HepG2 (cell line): ENCODE measurements around the gene TPST1. TPM values are rescaled to one million over a fixed set of nuclear protein-coding genes. Genes with fewer than 3 reads are reported as not detected.

Experiments
- ATAC-seq: fragments of 200-7000 bp; cut with Tn5 transposase; 3 replicates; pipeline ENCODE4 v1.9.1; 2020; ENCODE audit warnings: mild to moderate bottlenecking, moderate library complexity
- BruUV-seq: library from RNA; stranded (reverse); fragments of 400-500 nt; replicated peaks from 2 replicates; lab custom pipeline; 2021; lab: Mats Ljungman, UMichigan
- CTCF ChIA-PET: fragments of 300-600 bp; formaldehyde crosslinking; extraction: SDS; loops from one replicate; lab custom pipeline; 2021; ENCODE audit warnings: low total read pairs, inconsistent platforms, low intra/inter-chr PET ratio; lab: Yijun Ruan, JAX
- POLR2A ChIA-PET: fragments of 350-600 bp; sonication (Branson Sonifier 250); formaldehyde crosslinking; loops from one replicate; lab custom pipeline; 2020; ENCODE audit warnings: antibody characterized with exemption, inconsistent platforms; lab: Yijun Ruan, JAX
- DNase-seq: peaks from one replicate; pipeline ENCODE4 v3.0.0-alpha.2; 2015; ENCODE audit warnings: low spot score
- FAIRE-seq: peaks from 3 replicates; lab custom pipeline; 2011; peaks lifted over from hg19 to GRCh38; lab: Jason Lieb, UNC
- H2AFZ ChIP-seq: one replicate; pipeline ENCODE4 v1.6.1; 2011; ENCODE audit warnings: low read length, inconsistent platforms
- H3K27ac ChIP-seq: fragments of 300-600 bp; 3 replicates; pipeline ENCODE4 v1.8.0; 2011; ENCODE audit warnings: mixed run types, mild to moderate bottlenecking, mixed read lengths, low read length, inconsistent platforms; ENCODE audit not compliant: insufficient read depth; ENCODE audit errors: extremely low read length
- H3K27me3 ChIP-seq, 2 experiments: fragments of 200-600 bp in 1 of 2; 2 replicates in 1 of 2; 3 replicates in 1 of 2; pipeline versions ENCODE4 v1.6.0 to v1.8.0; 2011; ENCODE audit warnings: low read length in 2 of 2, mild to moderate bottlenecking in 2 of 2, moderate library complexity in 2 of 2, inconsistent platforms in 1 of 2; ENCODE audit not compliant: insufficient read depth in 2 of 2, control insufficient read depth in 1 of 2
- H3K36me3 ChIP-seq, 2 experiments: fragments of 200-600 bp in 1 of 2; replicated peaks in 1 of 2; 2 replicates in 1 of 2; 3 replicates in 1 of 2; pipeline versions ENCODE4 v1.5.1 to v1.8.0; 2011; ENCODE audit warnings: low read length in 2 of 2, inconsistent platforms in 1 of 2; ENCODE audit not compliant: insufficient read depth in 2 of 2, control insufficient read depth in 1 of 2
- H3K4me1 ChIP-seq: 2 replicates; pipeline ENCODE4 v1.5.1; 2012; ENCODE audit warnings: low read length, inconsistent platforms; ENCODE audit not compliant: insufficient read depth
- H3K4me2 ChIP-seq: 2 replicates; pipeline ENCODE4 v1.6.0; 2011; ENCODE audit warnings: low read depth, low read length, inconsistent platforms
- H3K4me3 ChIP-seq, 3 experiments: fragments of 200-600 bp in 1 of 3; sonication (generic), shearing (Covaris generic) in 1 of 3; replicated peaks in 1 of 3; 2 replicates each; pipeline ENCODE4 v1.5.1; 2011 to 2016; ENCODE audit warnings: low read length in 3 of 3, inconsistent platforms in 2 of 3, low read depth in 2 of 3, mild to moderate bottlenecking in 2 of 3, control low read depth in 1 of 3, mixed read lengths in 1 of 3; ENCODE audit not compliant: insufficient read depth in 1 of 3
- H3K79me2 ChIP-seq: one replicate; pipeline ENCODE4 v1.6.1; 2011; ENCODE audit warnings: low read length, inconsistent platforms; ENCODE audit not compliant: insufficient read depth
- H3K9ac ChIP-seq: 2 replicates; pipeline ENCODE4 v1.6.0; 2011; ENCODE audit warnings: mild to moderate bottlenecking, low read depth, low read length, inconsistent platforms; ENCODE audit not compliant: insufficient read depth
- H3K9me3 ChIP-seq: 2 replicates; pipeline ENCODE4 v1.5.1; 2012; ENCODE audit warnings: mild to moderate bottlenecking, low read length
- H4K20me1 ChIP-seq: 2 replicates; pipeline ENCODE4 v1.6.0; 2011; ENCODE audit warnings: inconsistent platforms, mild to moderate bottlenecking, low read length, moderate library complexity; ENCODE audit not compliant: insufficient read depth
- ARHGAP35 ChIP-seq: sonication (generic); formaldehyde crosslinking; IDR thresholded peaks from 2 replicates; pipeline ENCODE4 v1.9.0; 2022; ENCODE audit warnings: mild to moderate bottlenecking, inconsistent platforms, moderate library complexity, missing genetic modification reagents, borderline replicate concordance
- ARID3A ChIP-seq: IDR thresholded peaks from 2 replicates; pipeline ENCODE4 v1.6.1; 2012; ENCODE audit warnings: low read depth, low read length, improper control_type of control experiment
- CENPT ChIP-seq: sonication (generic); formaldehyde crosslinking; IDR thresholded peaks from 2 replicates; pipeline ENCODE4 v1.8.0; 2022; ENCODE audit warnings: low read depth, mild to moderate bottlenecking, moderate library complexity, missing genetic modification reagents
- FOXM1 ChIP-seq: sonication (generic); formaldehyde crosslinking; IDR thresholded peaks from 2 replicates; pipeline ENCODE4 v1.5.0; 2020; ENCODE audit warnings: missing genetic modification reagents
- GMEB2 ChIP-seq: IDR thresholded peaks from 2 replicates; pipeline ENCODE4 v1.6.1; 2016; ENCODE audit warnings: missing biosample characterization, missing genetic modification reagents, low read depth
- HOXD1 ChIP-seq: sonication (generic); formaldehyde crosslinking; IDR thresholded peaks from 2 replicates; pipeline ENCODE4 v1.5.0; 2020; ENCODE audit warnings: missing genetic modification reagents
- LBX2 ChIP-seq: sonication (generic); formaldehyde crosslinking; IDR thresholded peaks from 2 replicates; pipeline ENCODE4 v1.5.0; 2020; ENCODE audit warnings: missing genetic modification reagents, mild to moderate bottlenecking, borderline replicate concordance
- MXD3 ChIP-seq: IDR thresholded peaks from 2 replicates; pipeline ENCODE4 v1.6.1; 2016; ENCODE audit warnings: mild to moderate bottlenecking, missing biosample characterization, missing genetic modification reagents
- PHB2 ChIP-seq: fragments of 450-650 bp; IDR thresholded peaks from 2 replicates; pipeline ENCODE4 v1.6.1; 2018; ENCODE audit not compliant: partially characterized antibody
- SALL2 ChIP-seq: sonication (generic); formaldehyde crosslinking; IDR thresholded peaks from 2 replicates; pipeline ENCODE4 v1.8.1; 2023; ENCODE audit warnings: mild to moderate bottlenecking, missing genetic modification reagents, inconsistent platforms
- TEAD3 ChIP-seq: optimal IDR thresholded peaks from 2 replicates; pipeline ENCODE3; 2016; ENCODE audit warnings: borderline replicate concordance
- YEATS2 ChIP-seq: sonication (generic); formaldehyde crosslinking; IDR thresholded peaks from 2 replicates; pipeline ENCODE4 v1.4.0; 2020; ENCODE audit warnings: missing genetic modification reagents, borderline replicate concordance
- ZBTB38 ChIP-seq: sonication (generic); formaldehyde crosslinking; IDR thresholded peaks from 2 replicates; pipeline ENCODE4 v1.5.1; 2020; ENCODE audit warnings: mild to moderate bottlenecking, missing genetic modification reagents
- ZKSCAN5 ChIP-seq: sonication (generic); formaldehyde crosslinking; IDR thresholded peaks from 2 replicates; pipeline ENCODE4 v1.5.1; 2020; ENCODE audit warnings: mild to moderate bottlenecking, missing genetic modification reagents
- ZNF143 ChIP-seq: sonication (generic); formaldehyde crosslinking; IDR thresholded peaks from 2 replicates; pipeline ENCODE4 v1.4.0; 2020; ENCODE audit warnings: missing genetic modification reagents
- ZNF17 ChIP-seq: sonication (generic); formaldehyde crosslinking; IDR thresholded peaks from 2 replicates; pipeline ENCODE4 v1.5.0; 2020; ENCODE audit warnings: mild to moderate bottlenecking, missing genetic modification reagents
- ZNF33A ChIP-seq: sonication (generic); formaldehyde crosslinking; IDR thresholded peaks from 2 replicates; pipeline ENCODE4 v1.5.1; 2020; ENCODE audit warnings: missing genetic modification reagents, mild to moderate bottlenecking, moderate library complexity, borderline replicate concordance
- ZNF670 ChIP-seq: sonication (generic); formaldehyde crosslinking; IDR thresholded peaks from 2 replicates; pipeline ENCODE4 v1.8.0; 2022; ENCODE audit warnings: mild to moderate bottlenecking, missing genetic modification reagents, borderline replicate concordance
- WGBS: methylation state at CpG from one replicate; pipeline ENCODE4 v1.1.6; 2017; ENCODE audit warnings: low lambda C conversion rate; 5-methylcytosine and 5-hydroxymethylcytosine counted together
- in situ Hi-C: cut with HindIII; loops from 2 replicates; pipeline ENCODE4 v1.10.0; 2017; ENCODE audit warnings: low pct_unique_long_range_greater_than_20kb; ENCODE audit not compliant: extremely low pct_ligation_motif_present
- intact Hi-C: fragments of 100-400 bp; cut with micrococcal nuclease; formaldehyde crosslinking; loops from one replicate; pipeline ENCODE4 v1.10.0; 2022; ENCODE audit not compliant: unreplicated experiment
- polyA plus RNA-seq, 8 experiments: library from polyadenylated mRNA; depleted of rRNA in 3 of 8; stranded (reverse) in 7 of 8; unstranded in 1 of 8; fragments of >200 nt; fragmentation: Illumina TruSeq in 4 of 8; extraction: Trizol in 4 of 8; gene quantifications; 2 replicates each; pipeline versions ENCODE4 v1.2.1 to v1.2.3, GENCODE V29; 2011 to 2016; ENCODE audit warnings: low read depth in 4 of 8, missing spikeins in 1 of 8, mixed read lengths in 1 of 8; ENCODE audit not compliant: insufficient read depth in 1 of 8
- total RNA-seq, 5 experiments: library from RNA; depleted of rRNA; stranded (reverse); fragments of >200 nt; fragmentation: Illumina TruSeq; extraction: Trizol; gene quantifications; 2 replicates each; pipeline ENCODE4 v1.2.3, GENCODE V29; 2016; ENCODE audit warnings: low read depth in 1 of 5
- TF ChIP-seq, protein P1 (sequence below): sonication (generic); formaldehyde crosslinking; IDR thresholded peaks from 2 replicates; pipeline ENCODE4 v1.4.0; 2020; ENCODE audit warnings: mild to moderate bottlenecking, missing genetic modification reagents
- TF ChIP-seq, protein P2 (sequence below): sonication (generic); formaldehyde crosslinking; IDR thresholded peaks from 2 replicates; pipeline ENCODE4 v1.5.0; 2020; ENCODE audit warnings: missing genetic modification reagents

The TPST1 gene
- total and polyA plus RNA-seq, 2 of the 13 experiments (the other 11 are each of a cell fraction or from before 2014, with no cell fraction given), result 24.3 to 34.1 TPM

DNA sequence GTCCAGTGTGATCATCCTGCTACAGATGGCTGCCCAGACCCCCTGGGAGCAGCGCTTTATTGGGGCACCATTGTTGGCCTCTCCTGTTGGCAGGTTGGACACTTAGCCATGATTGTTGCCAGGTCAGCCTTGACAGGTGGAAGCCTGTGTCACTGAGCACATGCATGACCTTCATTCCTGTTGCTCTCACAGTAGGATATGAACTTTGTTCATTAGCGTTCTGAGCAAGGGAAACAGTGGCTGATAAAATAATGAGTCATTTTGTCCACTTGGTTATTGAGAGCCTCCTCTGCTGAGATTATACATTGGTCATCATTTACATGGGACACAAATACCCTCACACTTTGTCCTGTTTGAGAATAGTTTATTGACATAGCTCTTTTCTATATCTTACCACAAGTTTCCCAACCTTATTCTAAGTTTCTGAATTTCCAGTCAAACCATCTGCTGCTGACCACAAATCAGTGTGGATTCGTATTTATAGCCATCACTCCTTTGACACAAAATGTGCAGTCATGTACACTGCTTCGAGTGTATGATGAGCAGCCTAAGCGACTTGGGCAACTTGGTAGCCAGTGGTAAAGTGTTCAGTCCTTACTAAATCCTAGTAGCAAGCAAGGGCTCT is 102.6 kb downstream of the TPST1 start:
- H3K9me3 ChIP-seq, result no peaks in the 10 kb centered on the region
- FAIRE-seq, result peak; percentile 44
- no peak overlapping the region for H2AFZ ChIP-seq
- peak overlapping the region; percentile 51 for H3K4me2 ChIP-seq
- ATAC-seq, result peak; percentile 95
- 36% methylated on average over 5 of the region's 5 CpGs for WGBS
- no peaks in the 10 kb centered on the region for H3K36me3 ChIP-seq
- no peak overlapping the region for H3K4me3 ChIP-seq
- peak overlapping the region; percentile 39 for H3K9ac ChIP-seq
- DNase-seq, result peak; percentile 92
- in situ Hi-C loops (no loop called here), intact Hi-C loops (no loop called here)
- peaks cover 3% of the 10 kb centered on the region for H3K79me2 ChIP-seq
- peaks cover 66% of the 10 kb centered on the region for H3K4me1 ChIP-seq
- H3K27me3 ChIP-seq, result no peaks in the 10 kb centered on the region
- CTCF ChIA-PET, result no interaction called here
- H3K27ac ChIP-seq, result peak overlapping the region; percentile 64
- H4K20me1 ChIP-seq, result no peaks in the 10 kb centered on the region
- POLR2A ChIA-PET, result interaction anchor here (0.6 to 1.4 kb wide), 2 partner anchors 109 to 187 kb away, joined by 3 read pairs; no protein-coding TSS in a partner anchor
- no TSS peak for BruUV-seq
- TF ChIP-seq HOXD1 (CRISPR knock-in tag) (no peak), CENPT (CRISPR knock-in tag) (no peak), ZNF33A (CRISPR knock-in tag) (no peak), YEATS2 (no peak), MXD3 (CRISPR knock-in tag) (peak; percentile 40; the same call in 1 of the 2 replicates), ZNF17 (CRISPR knock-in tag) (no peak), ZBTB38 (CRISPR knock-in tag) (no peak; the same call in 1 of the 2 replicates), PHB2 (no peak), GMEB2 (CRISPR knock-in tag) (no peak), ZKSCAN5 (CRISPR knock-in tag) (no peak), ZNF143 (CRISPR knock-in tag) (no peak), FOXM1 (CRISPR knock-in tag) (no peak), SALL2 (CRISPR knock-in tag) (no peak), ARID3A (peak; percentile 94), TEAD3 (CRISPR knock-in tag) (peak; percentile 91), ZNF670 (CRISPR knock-in tag) (no peak), LBX2 (CRISPR knock-in tag) (no peak), ARHGAP35 (CRISPR knock-in tag) (no peak)
- TF ChIP-seq, protein P1, sequence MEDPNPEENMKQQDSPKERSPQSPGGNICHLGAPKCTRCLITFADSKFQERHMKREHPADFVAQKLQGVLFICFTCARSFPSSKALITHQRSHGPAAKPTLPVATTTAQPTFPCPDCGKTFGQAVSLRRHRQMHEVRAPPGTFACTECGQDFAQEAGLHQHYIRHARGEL (CRISPR knock-in tag), result no peak
- TF ChIP-seq, protein P2, sequence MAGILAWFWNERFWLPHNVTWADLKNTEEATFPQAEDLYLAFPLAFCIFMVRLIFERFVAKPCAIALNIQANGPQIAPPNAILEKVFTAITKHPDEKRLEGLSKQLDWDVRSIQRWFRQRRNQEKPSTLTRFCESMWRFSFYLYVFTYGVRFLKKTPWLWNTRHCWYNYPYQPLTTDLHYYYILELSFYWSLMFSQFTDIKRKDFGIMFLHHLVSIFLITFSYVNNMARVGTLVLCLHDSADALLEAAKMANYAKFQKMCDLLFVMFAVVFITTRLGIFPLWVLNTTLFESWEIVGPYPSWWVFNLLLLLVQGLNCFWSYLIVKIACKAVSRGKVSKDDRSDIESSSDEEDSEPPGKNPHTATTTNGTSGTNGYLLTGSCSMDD (CRISPR knock-in tag), result no peak
